Activated naive CD4-positive, alpha-beta T cell treated with anti-CD3 and anti-CD28 coated beads for 36 hours (primary cell): Measurements from ENCODE around the gene CLRN2. TPM values are rescaled to one million over a fixed set of nuclear protein-coding genes. Genes with fewer than 3 reads are reported as not detected.
"Not testable (repeated sequence)": the region's sequence is repeated elsewhere in the genome, so short reads cannot be mapped to it uniquely, and the experiment has no call there.

ENCODE experiments used
- CTCF ChIA-PET: fragments of 350-600 bp; sonication (Branson Sonifier 250); formaldehyde crosslinking; loops from one replicate; lab custom pipeline; 2021; ENCODE audit warnings: antibody characterized with exemption; lab: Charles Lee
- DNase-seq: peaks from one replicate; pipeline ENCODE4 v3.0.0-alpha.2; 2020
- H3K27ac Mint-ChIP-seq: one replicate; pipeline ENCODE4 v1.8.0; 2021; ENCODE audit warnings: mild to moderate bottlenecking, mixed read lengths
- H3K27me3 Mint-ChIP-seq: one replicate; pipeline ENCODE4 v1.8.0; 2021; ENCODE audit warnings: low read depth, mixed read lengths
- H3K36me3 Mint-ChIP-seq: one replicate; pipeline ENCODE4 v1.8.0; 2021; ENCODE audit warnings: low read depth, mixed read lengths
- H3K4me1 Mint-ChIP-seq: one replicate; pipeline ENCODE4 v1.8.0; 2021; ENCODE audit warnings: low read depth, mixed read lengths
- H3K4me3 Mint-ChIP-seq: one replicate; pipeline ENCODE4 v1.8.0; 2021; ENCODE audit warnings: mild to moderate bottlenecking, moderate library complexity, mixed read lengths
- H3K9me3 Mint-ChIP-seq: one replicate; pipeline ENCODE4 v1.8.0; 2021; ENCODE audit warnings: mixed read lengths
- intact Hi-C: fragments of 100-400 bp; cut with micrococcal nuclease; formaldehyde crosslinking; loops from one replicate; pipeline ENCODE4 v1.15.1; 2023
- total RNA-seq, 2 experiments: library from RNA; stranded (reverse); gene quantifications; one replicate each; pipeline ENCODE4 v1.2.3, GENCODE V29; 2021

CLRN2 gene
- total RNA-seq, 2 experiments from 2014 or later: not detected

- peaks cover 3% of the 10 kb centered on the region for H3K27me3 Mint-ChIP-seq
- no peak for DNase-seq
- no peaks in the 10 kb centered on the region for H3K9me3 Mint-ChIP-seq
- H3K4me1 Mint-ChIP-seq: no peaks in the 10 kb centered on the region
- CTCF ChIA-PET: interaction anchor here (0.5 to 1.7 kb wide), 6 partner anchors 10 to 721 kb away, joined by 3 to 4 read pairs (median 3); no protein-coding TSS in a partner anchor
- intact Hi-C loops: no loop called here
- H3K36me3 Mint-ChIP-seq: no peaks in the 10 kb centered on the region
- no peak overlapping the region for H3K27ac Mint-ChIP-seq
- H3K4me3 Mint-ChIP-seq: no peak overlapping the region
These were observed 39.6 kb downstream of the CLRN2 start for GRCh38 chr4:17554568-17554967.

- H3K9me3 Mint-ChIP-seq: no peaks in the 10 kb centered on the region
- no peaks in the 10 kb centered on the region for H3K36me3 Mint-ChIP-seq
- intact Hi-C loops: no loop called here
- no peak overlapping the region for H3K4me3 Mint-ChIP-seq
- DNase-seq: no peak
- CTCF ChIA-PET: interaction anchor here (0.6 kb wide), 1 partner anchor 8 kb away, joined by 3 read pairs; no protein-coding TSS in a partner anchor
- H3K27ac Mint-ChIP-seq: no peak overlapping the region
- peaks cover 3% of the 10 kb centered on the region for H3K27me3 Mint-ChIP-seq
- H3K4me1 Mint-ChIP-seq: no peaks in the 10 kb centered on the region
These were observed 41.5 kb downstream of the CLRN2 start for GRCh38 chr4:17556498-17556897.

GRCh38 chr4:17557880-17558279, 42.9 kb downstream of the CLRN2 start:
- Mint-ChIP-seq H3K9me3 (no peaks in the 10 kb centered on the region), H3K27ac (no peak overlapping the region), H3K27me3 (peaks cover 3% of the 10 kb centered on the region), H3K4me1 (no peaks in the 10 kb centered on the region), H3K36me3 (no peaks in the 10 kb centered on the region), H3K4me3 (no peak overlapping the region)
- CTCF ChIA-PET: interaction anchor here (0.6 to 2.0 kb wide), 2 partner anchors 9 to 269 kb away, joined by 4 to 8 read pairs; no protein-coding TSS in a partner anchor
- no peak for DNase-seq
- intact Hi-C loops: no loop called here

- CTCF ChIA-PET: no interaction called here
- no peaks in the 10 kb centered on the region for H3K36me3 Mint-ChIP-seq
- no peak for DNase-seq
- H3K27me3 Mint-ChIP-seq: peaks cover 3% of the 10 kb centered on the region
- no peak overlapping the region for H3K27ac Mint-ChIP-seq
- intact Hi-C loops: no loop called here
- no peaks in the 10 kb centered on the region for H3K9me3 Mint-ChIP-seq
- no peak overlapping the region for H3K4me3 Mint-ChIP-seq
- no peaks in the 10 kb centered on the region for H3K4me1 Mint-ChIP-seq
These were observed 44.2 kb downstream of the CLRN2 start for GRCh38 chr4:17558941-17559708.

GRCh38 chr4:17559709-17560048, 44.7 kb downstream of the CLRN2 start:
- intact Hi-C loops: no loop called here
- no peak overlapping the region for H3K27ac Mint-ChIP-seq

GRCh38 chr4:17560065-17560673, 45.2 kb downstream of the CLRN2 start:
- Mint-ChIP-seq H3K4me1 (no peaks in the 10 kb centered on the region), H3K9me3 (no peaks in the 10 kb centered on the region), H3K4me3 (no peak overlapping the region), H3K36me3 (no peaks in the 10 kb centered on the region), H3K27me3 (no peaks in the 10 kb centered on the region), H3K27ac (no peak overlapping the region)
- CTCF ChIA-PET: no interaction called here
- intact Hi-C loops: no loop called here
- DNase-seq: no peak

More at GRCh38 chr4:17559709-17560048, 44.7 kb downstream of the CLRN2 start:
- Mint-ChIP-seq H3K9me3 (no peaks in the 10 kb centered on the region), H3K4me3 (no peak overlapping the region), H3K36me3 (no peaks in the 10 kb centered on the region), H3K4me1 (no peaks in the 10 kb centered on the region), H3K27me3 (peaks cover 1% of the 10 kb centered on the region)
- no peak for DNase-seq
- CTCF ChIA-PET: no interaction called here

- H3K9me3 Mint-ChIP-seq: no peaks in the 10 kb centered on the region
- no peaks in the 10 kb centered on the region for H3K36me3 Mint-ChIP-seq
- intact Hi-C loops: no loop called here
- no peak overlapping the region for H3K27ac Mint-ChIP-seq
- H3K4me1 Mint-ChIP-seq: no peaks in the 10 kb centered on the region
- DNase-seq: no peak
- no peak overlapping the region for H3K4me3 Mint-ChIP-seq
- CTCF ChIA-PET: no interaction called here
- no peaks in the 10 kb centered on the region for H3K27me3 Mint-ChIP-seq
These were observed 46.4 kb downstream of the CLRN2 start for GRCh38 chr4:17561195-17561909.

- no peak overlapping the region for H3K27ac Mint-ChIP-seq
- DNase-seq: peak; percentile 12
- CTCF ChIA-PET: interaction anchor here (1.1 kb wide), 1 partner anchor 14 kb away, joined by 3 read pairs; no protein-coding TSS in a partner anchor
These were observed 47.2 kb downstream of the CLRN2 start for GRCh38 chr4:17562157-17562556.

GRCh38 chr4:17565846-17566245, 50.9 kb downstream of the CLRN2 start:
- DNase-seq: no peak
- no peaks in the 10 kb centered on the region for H3K9me3 Mint-ChIP-seq
- intact Hi-C loops: no loop called here
- H3K4me1 Mint-ChIP-seq: no peaks in the 10 kb centered on the region
- no peak overlapping the region for H3K27ac Mint-ChIP-seq
- H3K4me3 Mint-ChIP-seq: no peak overlapping the region
- no peaks in the 10 kb centered on the region for H3K27me3 Mint-ChIP-seq
- H3K36me3 Mint-ChIP-seq: no peaks in the 10 kb centered on the region
- CTCF ChIA-PET: interaction anchor here (1.2 to 1.5 kb wide), 2 partner anchors 9 to 17 kb away, joined by 3 to 4 read pairs; no protein-coding TSS in a partner anchor

More at GRCh38 chr4:17562157-17562556, 47.2 kb downstream of the CLRN2 start:
- intact Hi-C loops: no loop called here
- Mint-ChIP-seq H3K4me3 (no peak overlapping the region), H3K4me1 (no peaks in the 10 kb centered on the region), H3K27me3 (no peaks in the 10 kb centered on the region), H3K36me3 (no peaks in the 10 kb centered on the region), H3K9me3 (no peaks in the 10 kb centered on the region)

GRCh38 chr4:17567271-17567670, 52.3 kb downstream of the CLRN2 start:
- CTCF ChIA-PET: interaction anchor here (0.6 kb wide), 1 partner anchor 54 kb away, joined by 3 read pairs; no protein-coding TSS in a partner anchor
- H3K27me3 Mint-ChIP-seq: no peaks in the 10 kb centered on the region
- no peaks in the 10 kb centered on the region for H3K4me1 Mint-ChIP-seq
- no peak overlapping the region for H3K4me3 Mint-ChIP-seq
- intact Hi-C loops: no loop called here
- no peak for DNase-seq
- no peaks in the 10 kb centered on the region for H3K36me3 Mint-ChIP-seq
- H3K9me3 Mint-ChIP-seq: no peaks in the 10 kb centered on the region
- H3K27ac Mint-ChIP-seq: no peak overlapping the region

GRCh38 chr4:17574206-17574605, 59.2 kb downstream of the CLRN2 start:
- CTCF ChIA-PET: interaction anchor here (0.7 to 1.6 kb wide), 3 partner anchors 9 to 62 kb away, joined by 3 to 5 read pairs (median 4); no protein-coding TSS in a partner anchor
- Mint-ChIP-seq H3K27ac (no peak overlapping the region), H3K9me3 (no peaks in the 10 kb centered on the region), H3K27me3 (no peaks in the 10 kb centered on the region), H3K4me1 (peaks cover 17% of the 10 kb centered on the region), H3K36me3 (peaks cover 6% of the 10 kb centered on the region), H3K4me3 (no peak overlapping the region)
- DNase-seq: no peak
- intact Hi-C loops: no loop called here

- H3K27ac Mint-ChIP-seq, H3K27me3 Mint-ChIP-seq, H3K9me3 Mint-ChIP-seq, DNase-seq, H3K4me3 Mint-ChIP-seq, intact Hi-C loops: not testable (repeated sequence)
- Mint-ChIP-seq H3K4me1 (peaks cover 22% of the 10 kb centered on the region), H3K36me3 (peaks cover 13% of the 10 kb centered on the region)
- CTCF ChIA-PET: interaction anchor here (1.6 kb wide), 1 partner anchor 26 kb away, joined by 5 read pairs; no protein-coding TSS in a partner anchor
These were observed 60.2 kb downstream of the CLRN2 start for GRCh38 chr4:17575177-17575576.
